Bronchial epithelial cell (primary cell): ENCODE measurements around the gene ZNF878. TPM values are rescaled to one million over a fixed set of nuclear protein-coding genes. Genes with fewer than 3 reads are reported as not detected.

Experiments used
- DNase-seq: peaks from one replicate; pipeline ENCODE4 v3.0.0-alpha.2; 2010; ENCODE audit warnings: low read depth
- FAIRE-seq: peaks from 2 replicates; lab custom pipeline; 2011; peaks lifted over from hg19 to GRCh38; lab: Jason Lieb, UNC
- H3K27me3 ChIP-seq: 2 replicates; pipeline ENCODE4 v1.5.1; 2011; ENCODE audit warnings: low read length; ENCODE audit not compliant: control insufficient read depth, insufficient read depth
- H3K36me3 ChIP-seq: 2 replicates; pipeline ENCODE4 v1.5.1; 2011; ENCODE audit warnings: low read length; ENCODE audit not compliant: control insufficient read depth, insufficient read depth
- H3K4me3 ChIP-seq: 2 replicates; pipeline ENCODE4 v1.5.1; 2011; ENCODE audit warnings: mild to moderate bottlenecking, low read depth, low read length, control low read depth
- CTCF ChIP-seq: IDR thresholded peaks from 2 replicates; pipeline ENCODE4 v1.5.1; 2011; ENCODE audit warnings: mild to moderate bottlenecking, moderate library complexity, low read length, control low read depth, inconsistent platforms; ENCODE audit not compliant: insufficient read depth, severe bottlenecking
- total RNA-seq: library from RNA; depleted of rRNA; stranded (reverse); fragments of >200 nt; gene quantifications from 2 replicates; pipeline ENCODE4 v1.2.1, GENCODE V29; 2014

ZNF878 gene
- total RNA-seq, 1 donor from 2014 or later: not detected

- no peaks in the 10 kb centered on the region for H3K36me3 ChIP-seq
- no peak for TF ChIP-seq CTCF
- DNase-seq (no peak), FAIRE-seq (no peak)
- H3K4me3 ChIP-seq: no peak overlapping the region
- H3K27me3 ChIP-seq: no peaks in the 10 kb centered on the region
Measured at GRCh38 chr19:12043752-12044422, 8.9 kb downstream of the ZNF878 start.

- H3K4me3 ChIP-seq: no peak overlapping the region
- FAIRE-seq (no peak), DNase-seq (no peak)
- no peak for TF ChIP-seq CTCF
- H3K27me3 ChIP-seq: no peaks in the 10 kb centered on the region
- H3K36me3 ChIP-seq: no peaks in the 10 kb centered on the region
Measured at GRCh38 chr19:12042893-12043292, 9.9 kb downstream of the ZNF878 start.

DNA sequence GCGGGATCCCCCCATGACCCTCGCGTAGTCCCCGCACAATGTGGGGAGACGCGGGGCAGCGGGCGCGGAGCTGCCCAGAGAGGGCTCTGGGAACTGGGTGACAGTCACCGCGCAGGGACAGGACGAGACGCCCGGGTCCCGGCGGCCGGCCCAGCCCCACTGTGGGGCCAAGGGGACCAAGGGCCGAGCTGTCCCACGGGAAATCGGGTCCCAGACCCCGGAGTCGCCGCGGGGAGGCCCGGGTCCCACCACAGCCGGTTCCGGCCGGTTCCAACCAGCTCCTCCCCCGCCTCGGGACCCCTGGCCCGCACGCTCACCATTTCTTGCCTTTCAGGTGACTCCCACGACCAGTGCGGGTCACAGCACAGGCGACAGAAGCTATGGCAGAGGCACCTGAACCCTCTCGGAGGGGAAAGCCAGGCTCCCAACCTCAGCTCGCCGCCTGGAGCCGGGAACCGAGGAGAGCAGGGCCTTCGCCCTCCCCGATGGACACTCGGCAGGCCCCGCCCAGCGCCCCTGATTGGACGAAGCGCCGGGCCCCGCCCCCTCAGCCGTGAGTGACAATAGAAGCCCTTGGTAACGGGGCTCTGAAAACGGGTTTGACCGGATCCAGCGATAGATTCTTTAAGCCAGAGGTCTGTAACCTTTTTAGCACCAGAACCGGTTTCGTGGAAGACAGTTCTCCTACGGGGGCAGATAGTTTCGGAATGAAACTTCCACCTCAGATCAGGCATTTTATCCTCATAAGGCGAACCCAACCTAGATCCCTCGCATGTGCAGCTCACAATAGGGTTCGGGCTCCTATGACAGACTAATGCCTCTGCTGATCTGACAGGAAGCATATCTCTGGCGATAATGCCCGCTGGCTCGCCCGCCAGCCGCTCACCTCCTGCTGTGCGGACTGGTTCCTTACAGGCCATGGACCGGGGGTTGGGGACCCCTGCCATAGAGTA, 17.3 kb downstream of the ZNF878 start, which contains the start of gene ZNF433:
Gene ZNF433, minus strand, starts transcription at position 460 of the 953 bp plus-strand sequence. Its CDS starts 140 bp downstream, at position 320.
- H3K4me3 ChIP-seq: peak within 1 kb of the TSS; percentile 97
- H3K36me3 ChIP-seq: peaks cover 1% of the 10 kb centered on the region
- DNase-seq (peak; percentile 83), FAIRE-seq (no peak)
- no peak for TF ChIP-seq CTCF
- H3K27me3 ChIP-seq: no peaks in the 10 kb centered on the region

DNA sequence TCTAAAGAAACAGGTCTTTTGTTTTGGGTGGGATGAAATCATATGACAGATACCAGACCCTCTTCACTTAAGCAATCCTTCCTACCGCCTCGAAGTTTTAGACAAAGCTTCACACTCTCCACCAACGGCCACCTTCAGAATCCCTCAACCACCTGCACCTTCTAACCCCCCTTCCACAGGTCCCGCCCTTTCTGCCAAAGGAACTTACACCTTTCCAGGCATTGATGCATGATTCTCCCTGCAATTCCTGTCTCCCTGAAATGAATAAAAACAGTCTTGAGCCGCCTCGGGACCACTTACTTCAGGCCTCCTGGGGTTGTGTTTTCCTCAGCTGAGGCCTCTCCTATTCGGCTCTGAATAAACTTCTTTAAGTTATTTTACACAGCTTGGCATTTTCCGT, 18.1 kb downstream of the ZNF878 start:
- no peaks in the 10 kb centered on the region for H3K27me3 ChIP-seq
- H3K36me3 ChIP-seq: peaks cover 1% of the 10 kb centered on the region
- no peak for FAIRE-seq
- H3K4me3 ChIP-seq: peak overlapping the region; percentile 97
- TF ChIP-seq CTCF: no peak
- DNase-seq: no peak

DNA sequence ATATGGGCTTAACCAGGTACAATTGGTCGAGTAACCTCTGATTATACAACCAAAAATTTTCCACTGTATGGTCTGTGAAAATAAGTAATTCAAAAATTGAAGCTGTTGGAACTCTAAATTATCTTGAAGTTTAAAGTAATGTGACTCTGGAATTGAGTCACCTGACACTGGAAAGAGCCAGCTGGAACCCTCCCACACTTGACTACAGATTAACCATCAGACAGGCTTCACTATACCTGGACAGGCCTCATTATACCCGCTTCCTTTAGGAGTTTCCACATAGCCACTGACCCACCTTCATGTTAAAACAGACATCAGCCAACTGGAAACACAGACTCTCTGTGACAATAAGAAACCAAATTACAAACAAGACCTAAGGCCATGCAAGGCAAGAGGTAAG, 18.6 kb downstream of the ZNF878 start:
- H3K4me3 ChIP-seq: peak overlapping the region; percentile 97
- FAIRE-seq (no peak), DNase-seq (no peak)
- H3K36me3 ChIP-seq: peaks cover 1% of the 10 kb centered on the region
- no peaks in the 10 kb centered on the region for H3K27me3 ChIP-seq
- no peak for TF ChIP-seq CTCF
